A673 (cell line): ENCODE data around the gene PDE6B. TPM values are rescaled to one million over a fixed set of nuclear protein-coding genes. Genes with fewer than 3 reads are reported as not detected.
A peak's percentile ranks its signal among the peaks of the same experiment; 100 is the strongest.

Experiments
- BruUV-seq: library from RNA; stranded (reverse); fragments of 400-500 nt; replicated peaks from 2 replicates; lab custom pipeline; 2021; lab: Mats Ljungman, UMichigan
- CTCF ChIA-PET: fragments of 300-600 bp; sonication (Branson Sonifier 250); formaldehyde crosslinking; loops from one replicate; lab custom pipeline; 2022; ENCODE audit warnings: antibody characterized with exemption; lab: Charles Lee
- POLR2A ChIA-PET: fragments of 300-600 bp; sonication (Branson Sonifier 250); formaldehyde crosslinking; loops from one replicate; lab custom pipeline; 2022; ENCODE audit warnings: antibody characterized with exemption; ENCODE audit not compliant: low non-redundant PET; lab: Charles Lee
- DNase-seq: peaks from one replicate; pipeline ENCODE4 v3.0.0-alpha.2; 2015; ENCODE audit warnings: low spot score
- H3K27ac ChIP-seq: fragments of 200-600 bp; sonication (generic); 2 replicates; pipeline ENCODE4 v1.5.1; 2016; ENCODE audit warnings: mixed run types, low read depth, mild to moderate bottlenecking, mixed read lengths, antibody characterized with exemption, low read length; ENCODE audit not compliant: poor library complexity, severe bottlenecking
- H3K27me3 ChIP-seq: fragments of 200-600 bp; sonication (generic); replicated peaks from 2 replicates; pipeline ENCODE4 v1.6.1; 2017; ENCODE audit warnings: mixed run types, low read depth, mild to moderate bottlenecking, mixed read lengths, antibody characterized with exemption, low read length; ENCODE audit not compliant: insufficient read depth, poor library complexity
- H3K36me3 ChIP-seq: fragments of 200-600 bp; sonication (generic); 2 replicates; pipeline ENCODE4 v1.6.1; 2016; ENCODE audit warnings: mixed run types, mild to moderate bottlenecking, mixed read lengths, antibody characterized with exemption, low read length; ENCODE audit not compliant: insufficient read depth, poor library complexity, severe bottlenecking
- H3K4me1 ChIP-seq: fragments of 200-600 bp; sonication (generic); 2 replicates; pipeline ENCODE4 v1.6.1; 2017; ENCODE audit warnings: mixed run types, mild to moderate bottlenecking, mixed read lengths, antibody characterized with exemption, low read length; ENCODE audit not compliant: insufficient read depth, poor library complexity, severe bottlenecking
- H3K4me3 ChIP-seq: fragments of 200-600 bp; sonication (generic); 2 replicates; pipeline ENCODE4 v1.5.1; 2016; ENCODE audit warnings: low read depth, mixed run types, mild to moderate bottlenecking, mixed read lengths, low read length; ENCODE audit not compliant: poor library complexity, severe bottlenecking
- H3K9me3 ChIP-seq: fragments of 200-600 bp; sonication (generic); 2 replicates; pipeline ENCODE4 v1.6.1; 2016; ENCODE audit warnings: mixed run types, low read depth, mild to moderate bottlenecking, mixed read lengths, antibody characterized with exemption, low read length; ENCODE audit not compliant: poor library complexity, severe bottlenecking
- EZH2 ChIP-seq: fragments of 200-600 bp; sonication (generic); IDR thresholded peaks from 2 replicates; pipeline ENCODE4 v1.6.1; 2017; ENCODE audit warnings: borderline replicate concordance, low read depth, mild to moderate bottlenecking, mixed read lengths, antibody characterized with exemption, low read length; ENCODE audit not compliant: poor library complexity, severe bottlenecking
- intact Hi-C: fragments of 100-400 bp; cut with micrococcal nuclease; formaldehyde crosslinking; loops from one replicate; pipeline ENCODE4 v1.10.0; 2022; ENCODE audit not compliant: unreplicated experiment
- total RNA-seq: library from RNA; stranded (reverse); gene quantifications from 2 replicates; pipeline ENCODE4 v1.2.3, GENCODE V29; 2021
- TF ChIP-seq, protein P1 (sequence below): fragments of 300-800, 200-600 bp; sonication (generic); conservative IDR thresholded peaks from 2 replicates; pipeline ENCODE4 v1.5.1; 2017; ENCODE audit warnings: low read depth, mild to moderate bottlenecking, antibody characterized with exemption, low read length, moderate library complexity, mixed read lengths

Gene PDE6B
- total RNA-seq, 1 experiment from 2014 or later: 10.4 TPM

DNA sequence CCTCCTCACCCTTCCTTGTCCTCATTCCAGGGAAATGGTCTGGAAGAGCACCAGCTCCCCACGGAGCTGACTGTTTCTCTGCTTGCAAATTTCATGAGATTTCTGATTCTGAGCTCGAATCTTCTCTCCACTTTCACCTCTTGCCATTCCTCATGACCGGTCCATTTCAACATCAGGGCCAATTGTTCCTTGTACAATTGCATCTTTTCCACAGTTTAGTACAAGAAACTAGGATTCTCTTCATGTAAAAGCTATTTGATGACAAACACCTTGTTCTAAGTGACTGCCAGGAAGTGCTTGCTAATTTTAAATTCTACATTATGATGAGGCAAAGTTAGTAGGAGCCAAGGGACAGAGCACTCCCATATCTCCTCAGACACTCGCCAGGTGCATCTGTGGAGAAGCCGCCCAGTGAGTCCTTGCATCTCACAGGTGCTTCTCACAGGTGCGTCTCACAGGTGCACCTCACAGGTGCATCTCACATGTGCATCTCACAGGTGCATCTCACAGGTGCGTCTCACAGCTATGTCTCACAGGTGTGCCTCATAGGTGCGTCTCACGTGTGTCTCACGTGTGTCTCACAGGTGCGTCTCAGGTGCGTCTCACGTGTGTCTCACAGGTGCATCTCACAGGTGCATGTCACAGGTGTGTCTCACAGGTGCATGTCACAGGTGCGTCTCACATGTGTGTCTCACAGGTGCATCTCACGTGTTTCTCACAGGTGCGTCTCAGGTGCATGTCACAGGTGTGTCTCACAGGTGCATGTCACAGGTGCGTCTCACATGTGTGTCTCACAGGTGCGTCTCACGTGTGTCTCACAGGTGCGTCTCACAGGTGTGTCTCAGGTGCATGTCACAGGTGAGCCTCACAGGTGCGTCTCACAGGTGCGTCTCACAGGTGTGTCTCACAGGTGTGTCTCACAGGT, 3.0 kb upstream of the PDE6B start:
- peak; percentile 23 for DNase-seq
- H3K4me1 ChIP-seq: no peaks in the 10 kb centered on the region
- ChIA-PET POLR2A (no interaction called here), CTCF (no interaction called here)
- no TSS peak for BruUV-seq
- intact Hi-C loops: no loop called here
- H3K27ac ChIP-seq: no peak overlapping the region
- TF ChIP-seq EZH2: no peak
- no peaks in the 10 kb centered on the region for H3K36me3 ChIP-seq
- no peak overlapping the region for H3K4me3 ChIP-seq
- no peaks in the 10 kb centered on the region for H3K27me3 ChIP-seq
- no peaks in the 10 kb centered on the region for H3K9me3 ChIP-seq

DNA sequence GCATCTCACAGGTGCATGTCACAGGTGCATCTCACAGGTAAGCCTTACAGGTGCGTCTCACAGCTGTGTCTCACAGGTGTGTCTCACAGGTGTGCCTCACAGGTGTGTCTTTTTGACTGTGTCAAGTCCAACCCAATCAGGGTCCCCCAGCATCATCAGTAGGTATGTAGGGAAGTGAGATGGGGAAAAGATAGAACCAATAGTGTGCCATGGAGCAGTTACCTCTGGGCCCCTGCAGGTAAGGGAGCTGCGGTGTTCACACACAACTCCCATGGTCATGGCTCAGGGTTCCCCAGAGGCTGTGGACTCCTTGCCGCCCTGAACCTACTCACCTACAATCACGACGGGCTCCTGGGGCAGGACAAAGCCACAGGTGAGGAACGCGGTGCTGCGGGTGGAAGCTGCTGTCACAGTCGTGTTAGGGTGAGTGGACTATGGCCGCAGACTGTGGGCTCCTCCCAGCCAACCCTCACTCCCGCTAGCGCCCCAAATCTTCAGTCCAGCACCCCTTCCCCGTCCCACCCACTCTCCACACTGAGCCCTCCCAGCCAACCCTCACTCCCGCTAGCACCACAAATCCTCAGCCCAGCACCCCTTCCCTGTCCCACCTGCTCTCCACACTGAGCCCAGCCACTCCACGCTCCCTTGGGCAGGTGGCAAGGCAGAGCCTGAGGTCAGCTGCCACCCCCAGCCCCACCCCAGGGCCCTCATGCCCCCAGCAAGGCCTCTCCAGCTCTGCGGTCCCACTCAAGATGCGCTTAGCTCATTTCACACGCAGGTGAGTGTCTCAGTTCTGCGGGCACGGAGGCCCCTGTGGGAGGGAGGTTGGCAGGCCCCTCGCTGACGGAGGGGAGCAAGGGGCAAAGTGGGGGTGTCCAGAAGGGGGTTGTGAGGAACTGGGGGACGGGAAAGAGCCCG, 2.1 kb upstream of the PDE6B start:
- DNase-seq: no peak
- Histone ChIP-seq H3K27ac (no peak overlapping the region), H3K4me3 (no peak overlapping the region), H3K4me1 (no peaks in the 10 kb centered on the region), H3K27me3 (no peaks in the 10 kb centered on the region), H3K36me3 (no peaks in the 10 kb centered on the region), H3K9me3 (no peaks in the 10 kb centered on the region)
- TF ChIP-seq, protein P1, sequence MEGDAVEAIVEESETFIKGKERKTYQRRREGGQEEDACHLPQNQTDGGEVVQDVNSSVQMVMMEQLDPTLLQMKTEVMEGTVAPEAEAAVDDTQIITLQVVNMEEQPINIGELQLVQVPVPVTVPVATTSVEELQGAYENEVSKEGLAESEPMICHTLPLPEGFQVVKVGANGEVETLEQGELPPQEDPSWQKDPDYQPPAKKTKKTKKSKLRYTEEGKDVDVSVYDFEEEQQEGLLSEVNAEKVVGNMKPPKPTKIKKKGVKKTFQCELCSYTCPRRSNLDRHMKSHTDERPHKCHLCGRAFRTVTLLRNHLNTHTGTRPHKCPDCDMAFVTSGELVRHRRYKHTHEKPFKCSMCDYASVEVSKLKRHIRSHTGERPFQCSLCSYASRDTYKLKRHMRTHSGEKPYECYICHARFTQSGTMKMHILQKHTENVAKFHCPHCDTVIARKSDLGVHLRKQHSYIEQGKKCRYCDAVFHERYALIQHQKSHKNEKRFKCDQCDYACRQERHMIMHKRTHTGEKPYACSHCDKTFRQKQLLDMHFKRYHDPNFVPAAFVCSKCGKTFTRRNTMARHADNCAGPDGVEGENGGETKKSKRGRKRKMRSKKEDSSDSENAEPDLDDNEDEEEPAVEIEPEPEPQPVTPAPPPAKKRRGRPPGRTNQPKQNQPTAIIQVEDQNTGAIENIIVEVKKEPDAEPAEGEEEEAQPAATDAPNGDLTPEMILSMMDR: no peak
- TF ChIP-seq EZH2: no peak
- POLR2A ChIA-PET: no interaction called here
- intact Hi-C loops: no loop called here
- no TSS peak for BruUV-seq
- CTCF ChIA-PET: interaction anchor here (0.6 kb wide), 1 partner anchor 1277 kb away, joined by 6 read pairs; no protein-coding TSS in a partner anchor

DNA sequence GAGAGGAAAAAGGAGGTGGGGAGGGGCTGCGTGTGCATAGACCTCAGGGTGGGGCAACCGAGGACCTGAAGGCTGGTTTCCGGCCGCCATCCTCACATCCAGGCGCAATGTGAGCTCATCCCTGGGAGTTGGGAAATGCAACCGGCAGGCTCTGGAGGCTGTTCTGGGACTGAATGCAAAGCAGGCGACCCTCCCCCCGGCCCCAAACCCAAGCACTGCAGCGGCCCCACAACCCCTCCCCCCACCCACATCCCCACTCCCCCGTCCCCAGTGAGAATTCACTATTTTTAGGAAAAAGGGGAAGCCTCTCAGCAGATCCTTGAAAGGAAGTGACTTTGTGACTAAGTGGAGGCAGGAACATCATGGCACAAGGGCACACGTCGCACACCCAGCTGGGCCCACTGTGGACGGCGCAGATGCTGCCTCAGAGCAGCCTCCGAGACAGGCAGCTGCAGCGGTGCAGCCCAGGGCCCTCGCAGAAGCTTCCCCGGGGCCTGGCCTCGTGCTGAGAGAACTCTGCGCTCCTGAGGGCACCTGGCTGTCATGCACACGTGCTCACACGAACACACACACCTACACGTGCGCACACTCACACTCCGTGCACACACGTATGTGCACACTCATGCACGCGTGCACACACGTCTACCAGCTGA, 1.3 kb upstream of the PDE6B start:
- ChIA-PET POLR2A (interaction anchor here (0.6 kb wide), 1 partner anchor 66 kb away, joined by 4 read pairs; no protein-coding TSS in a partner anchor), CTCF (no interaction called here)
- Histone ChIP-seq H3K9me3 (no peaks in the 10 kb centered on the region), H3K27ac (no peak overlapping the region), H3K27me3 (no peaks in the 10 kb centered on the region), H3K4me1 (no peaks in the 10 kb centered on the region), H3K36me3 (no peaks in the 10 kb centered on the region), H3K4me3 (no peak overlapping the region)
- no peak for TF ChIP-seq EZH2
- intact Hi-C loops: no loop called here
- no peak for DNase-seq
- no TSS peak for BruUV-seq
